HG02884 (cell line): ENCODE results near the gene YKT6.

Experiments
- ATAC-seq: cut with Tn5 transposase; IDR thresholded peaks from one replicate; pipeline ENCODE4 v1.9.1; 2021; ENCODE audit warnings: mild to moderate bottlenecking, moderate library complexity; ENCODE audit not compliant: unreplicated experiment

Gene YKT6

GRCh38 chr7:44231088-44231487, 30.3 kb downstream of the YKT6 start:
- no peak for ATAC-seq

GRCh38 chr7:44232396-44232795, 31.6 kb downstream of the YKT6 start:
- ATAC-seq, result no peak

- ATAC-seq, result no peak
Observed at GRCh38 chr7:44232901-44233715, 32.3 kb downstream of the YKT6 start.

- no peak for ATAC-seq
Observed at GRCh38 chr7:44235066-44235465, 34.3 kb downstream of the YKT6 start.

GRCh38 chr7:44235582-44236332, 35.0 kb downstream of the YKT6 start:
- no peak for ATAC-seq

GRCh38 chr7:44236333-44236728, 35.6 kb downstream of the YKT6 start:
- ATAC-seq, result no peak

- no peak for ATAC-seq
Observed at GRCh38 chr7:44237696-44238095, 36.9 kb downstream of the YKT6 start.

GRCh38 chr7:44238116-44238695, 37.4 kb downstream of the YKT6 start:
- no peak for ATAC-seq

- ATAC-seq, result no peak
Observed at GRCh38 chr7:44239361-44239760, 38.6 kb downstream of the YKT6 start.

- no peak for ATAC-seq
Observed at GRCh38 chr7:44240376-44240775, 39.6 kb downstream of the YKT6 start.

GRCh38 chr7:44240983-44241510, 40.3 kb downstream of the YKT6 start:
- peak; percentile 79 for ATAC-seq

GRCh38 chr7:44242091-44242490, 41.3 kb downstream of the YKT6 start:
- ATAC-seq, result no peak

GRCh38 chr7:44244282-44244681, 43.5 kb downstream of the YKT6 start:
- no peak for ATAC-seq

- no peak for ATAC-seq
Observed at GRCh38 chr7:44246396-44247113, 45.8 kb downstream of the YKT6 start.

- ATAC-seq, result no peak
Observed at GRCh38 chr7:44247868-44248651, 47.3 kb downstream of the YKT6 start.

GRCh38 chr7:44249639-44250234, 49.0 kb downstream of the YKT6 start:
- no peak for ATAC-seq

GRCh38 chr7:44251269-44251668, 50.5 kb downstream of the YKT6 start:
- no peak for ATAC-seq

- no peak for ATAC-seq
Observed at GRCh38 chr7:44251881-44252280, 51.1 kb downstream of the YKT6 start.

GRCh38 chr7:44256459-44256858, 55.7 kb downstream of the YKT6 start:
- ATAC-seq, result no peak

GRCh38 chr7:44257213-44257612, 56.4 kb downstream of the YKT6 start:
- ATAC-seq, result no peak
